ENCODE results near the gene RPGRIP1L.
A peak's percentile ranks its signal among the peaks of the same experiment; 100 is the strongest.
"Not testable (repeated sequence)": the region's sequence is repeated elsewhere in the genome, so short reads cannot be mapped to it uniquely, and the experiment has no call there.

Gene RPGRIP1L

GRCh38 chr16:53708490-53708889 is 4.8 kb upstream of the RPGRIP1L start:
- H3K9ac ChIP-seq (ENCODE audit: low read depth, low read length): no peak overlapping the region

GRCh38 chr16:53707671-53708070 is 4.0 kb upstream of the RPGRIP1L start:
- Histone ChIP-seq H3K27ac (ENCODE audit: low read length) (no peak overlapping the region), H3K36me3 (ENCODE audit: insufficient read depth, low read depth, low read length) (no peaks in the 10 kb centered on the region), H3K27me3 (ENCODE audit: insufficient read depth, low read length) (no peaks in the 10 kb centered on the region), H3K4me3 (ENCODE audit: low read length) (no peak overlapping the region), H3K9me3 (ENCODE audit: insufficient read depth, low read depth, low read length) (no peaks in the 10 kb centered on the region), H3K9ac (ENCODE audit: low read depth, low read length) (no peak overlapping the region), H3K4me1 (ENCODE audit: insufficient read depth, low read length) (0 out of 2 replicates have a peak, but pooled peaks cover 5% of the 10 kb centered on the region)

More at GRCh38 chr16:53708490-53708889, 4.8 kb upstream of the RPGRIP1L start:
- no peaks in the 10 kb centered on the region for H3K36me3 ChIP-seq (ENCODE audit: insufficient read depth, low read depth, low read length)
- 0 out of 2 replicates have a peak, but pooled peaks cover 5% of the 10 kb centered on the region for H3K4me1 ChIP-seq (ENCODE audit: insufficient read depth, low read length)
- H3K9me3 ChIP-seq (ENCODE audit: insufficient read depth, low read depth, low read length): no peaks in the 10 kb centered on the region
- H3K4me3 ChIP-seq (ENCODE audit: low read length): no peak overlapping the region
- no peaks in the 10 kb centered on the region for H3K27me3 ChIP-seq (ENCODE audit: insufficient read depth, low read length)
- H3K27ac ChIP-seq (ENCODE audit: low read length): no peak overlapping the region

DNA sequence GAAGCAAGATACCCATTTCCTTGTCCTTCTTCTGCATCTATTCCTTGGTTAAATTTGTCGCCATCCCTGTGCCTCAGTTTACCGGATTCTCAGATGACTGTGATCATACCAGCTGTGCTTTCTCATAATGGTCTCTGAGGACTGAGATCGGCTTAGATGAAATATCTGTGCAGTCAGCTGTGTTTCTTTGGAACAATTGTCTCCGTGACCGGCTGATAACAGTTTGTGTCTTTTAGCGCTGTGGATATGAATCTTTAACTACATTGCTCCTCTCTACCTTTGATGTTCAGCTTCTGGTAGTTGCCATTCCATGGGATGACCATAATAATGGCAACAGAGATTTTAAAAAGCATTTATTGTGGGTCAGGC is 770 bp upstream of the RPGRIP1L start:
- Histone ChIP-seq H3K36me3 (ENCODE audit: insufficient read depth, low read depth, low read length) (peaks cover 8% of the 10 kb centered on the region; the same call in 1 of the 2 replicates), H3K27me3 (ENCODE audit: insufficient read depth, low read length) (no peaks in the 10 kb centered on the region), H3K9me3 (ENCODE audit: insufficient read depth, low read depth, low read length) (no peaks in the 10 kb centered on the region), H3K4me1 (ENCODE audit: insufficient read depth, low read length) (0 out of 2 replicates have a peak, but pooled peaks cover 5% of the 10 kb centered on the region), H3K9ac (ENCODE audit: low read depth, low read length) (peak overlapping the region; percentile 74; the same call in 1 of the 2 replicates), H3K4me3 (ENCODE audit: low read length) (peak overlapping the region; percentile 91), H3K27ac (ENCODE audit: low read length) (no peak overlapping the region)

DNA sequence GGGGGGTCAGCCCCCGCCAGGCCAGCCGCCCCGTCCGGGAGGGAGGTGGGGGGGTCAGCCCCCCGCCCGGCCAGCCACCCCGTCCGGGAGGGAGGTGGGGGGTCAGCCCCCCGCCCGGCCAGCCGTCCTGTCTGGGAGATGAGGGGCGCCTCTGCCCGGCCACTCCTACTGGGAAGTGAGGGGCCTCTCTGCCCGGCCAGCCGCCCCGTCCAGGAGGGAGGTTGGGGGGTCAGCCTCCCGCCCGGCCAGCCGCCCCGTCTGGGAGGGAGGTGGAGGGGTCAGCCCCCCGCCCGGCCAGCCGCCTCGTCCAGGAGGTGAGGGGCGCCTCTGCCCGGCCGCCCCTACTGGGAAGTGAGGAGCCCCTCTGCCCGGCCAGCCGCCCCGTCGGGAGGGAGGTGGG is 5.4 kb downstream of the RPGRIP1L start:
- not testable (repeated sequence) for H3K27ac ChIP-seq (ENCODE audit: low read length); H3K9ac ChIP-seq (ENCODE audit: low read depth, low read length); H3K27me3 ChIP-seq (ENCODE audit: insufficient read depth, low read length); H3K4me1 ChIP-seq (ENCODE audit: insufficient read depth, low read length); H3K9me3 ChIP-seq (ENCODE audit: insufficient read depth, low read depth, low read length); H3K4me3 ChIP-seq (ENCODE audit: low read length)
- H3K36me3 ChIP-seq (ENCODE audit: insufficient read depth, low read depth, low read length): peaks cover 29% of the 10 kb centered on the region

DNA sequence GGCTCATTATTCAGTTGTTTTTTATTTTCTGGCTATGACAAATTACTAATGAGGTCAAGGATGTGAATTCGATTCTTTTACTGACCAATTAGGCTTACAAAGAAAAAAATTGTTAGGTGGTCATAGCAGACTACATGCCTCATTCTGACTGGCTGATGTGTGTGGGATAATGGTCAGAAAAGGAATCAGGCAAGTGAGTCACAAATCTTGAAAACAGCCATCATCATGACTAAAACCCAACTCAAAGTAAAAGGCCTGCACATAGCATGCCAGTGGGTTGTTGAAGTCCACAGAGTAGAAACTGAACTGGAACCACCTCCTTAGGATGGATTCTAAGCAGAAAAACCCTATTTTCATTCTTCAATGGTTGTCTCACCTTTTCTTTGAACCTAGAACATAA is 8.6 kb downstream of the RPGRIP1L start:
- H3K27me3 ChIP-seq (ENCODE audit: insufficient read depth, low read length): no peaks in the 10 kb centered on the region
- H3K4me1 ChIP-seq (ENCODE audit: insufficient read depth, low read length): no peaks in the 10 kb centered on the region
- H3K9ac ChIP-seq (ENCODE audit: low read depth, low read length): no peak overlapping the region
- no peak overlapping the region for H3K27ac ChIP-seq (ENCODE audit: low read length)
- H3K36me3 ChIP-seq (ENCODE audit: insufficient read depth, low read depth, low read length): peaks cover 38% of the 10 kb centered on the region
- H3K9me3 ChIP-seq (ENCODE audit: insufficient read depth, low read depth, low read length): no peaks in the 10 kb centered on the region
- H3K4me3 ChIP-seq (ENCODE audit: low read length): no peak overlapping the region

- H3K9me3 ChIP-seq (ENCODE audit: insufficient read depth, low read depth, low read length): no peaks in the 10 kb centered on the region
- H3K27ac ChIP-seq (ENCODE audit: low read length): no peak overlapping the region
- no peak overlapping the region for H3K4me3 ChIP-seq (ENCODE audit: low read length)
- H3K27me3 ChIP-seq (ENCODE audit: insufficient read depth, low read length): no peaks in the 10 kb centered on the region
- H3K9ac ChIP-seq (ENCODE audit: low read depth, low read length): no peak overlapping the region
- H3K4me1 ChIP-seq (ENCODE audit: insufficient read depth, low read length): no peaks in the 10 kb centered on the region
- peaks cover 38% of the 10 kb centered on the region for H3K36me3 ChIP-seq (ENCODE audit: insufficient read depth, low read depth, low read length)
These were observed 10.3 kb downstream of the RPGRIP1L start for GRCh38 chr16:53693320-53693719.

GRCh38 chr16:53692146-53692545 is 11.5 kb downstream of the RPGRIP1L start:
- H3K9ac ChIP-seq (ENCODE audit: low read depth, low read length): no peak overlapping the region

GRCh38 chr16:53690771-53691170 is 12.9 kb downstream of the RPGRIP1L start:
- H3K36me3 ChIP-seq (ENCODE audit: insufficient read depth, low read depth, low read length): peaks cover 31% of the 10 kb centered on the region
- H3K27ac ChIP-seq (ENCODE audit: low read length): no peak overlapping the region
- no peaks in the 10 kb centered on the region for H3K9me3 ChIP-seq (ENCODE audit: insufficient read depth, low read depth, low read length)
- H3K27me3 ChIP-seq (ENCODE audit: insufficient read depth, low read length): no peaks in the 10 kb centered on the region
- no peak overlapping the region for H3K9ac ChIP-seq (ENCODE audit: low read depth, low read length)
- no peak overlapping the region for H3K4me3 ChIP-seq (ENCODE audit: low read length)
- H3K4me1 ChIP-seq (ENCODE audit: insufficient read depth, low read length): no peaks in the 10 kb centered on the region

More at GRCh38 chr16:53692146-53692545, 11.5 kb downstream of the RPGRIP1L start:
- Histone ChIP-seq H3K27me3 (ENCODE audit: insufficient read depth, low read length) (no peaks in the 10 kb centered on the region), H3K4me3 (ENCODE audit: low read length) (no peak overlapping the region), H3K9me3 (ENCODE audit: insufficient read depth, low read depth, low read length) (no peaks in the 10 kb centered on the region), H3K36me3 (ENCODE audit: insufficient read depth, low read depth, low read length) (peaks cover 39% of the 10 kb centered on the region), H3K4me1 (ENCODE audit: insufficient read depth, low read length) (no peaks in the 10 kb centered on the region), H3K27ac (ENCODE audit: low read length) (no peak overlapping the region)

DNA sequence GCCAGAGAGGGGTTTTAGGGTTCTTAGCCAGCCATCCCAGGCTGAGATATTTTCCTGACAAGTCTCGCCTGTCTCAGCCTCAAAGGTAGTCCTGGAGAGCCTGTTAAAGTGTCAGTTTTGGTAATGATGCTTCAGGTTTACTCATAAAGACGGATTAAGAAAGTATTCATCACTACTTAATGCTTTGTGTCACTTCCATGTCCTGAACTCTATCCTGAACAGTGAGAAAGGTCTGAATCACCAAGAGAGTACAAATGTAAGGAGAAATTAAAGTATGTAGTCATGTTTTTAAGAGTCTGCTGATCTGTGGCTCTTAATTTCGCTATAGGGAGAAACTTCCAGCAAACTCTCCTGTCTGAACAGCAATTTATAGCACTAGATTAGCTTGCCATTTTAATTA is 14.0 kb downstream of the RPGRIP1L start:
- Histone ChIP-seq H3K4me3 (ENCODE audit: low read length) (no peak overlapping the region), H3K27ac (ENCODE audit: low read length) (no peak overlapping the region), H3K4me1 (ENCODE audit: insufficient read depth, low read length) (no peaks in the 10 kb centered on the region), H3K9ac (ENCODE audit: low read depth, low read length) (no peak overlapping the region), H3K27me3 (ENCODE audit: insufficient read depth, low read length) (no peaks in the 10 kb centered on the region), H3K36me3 (ENCODE audit: insufficient read depth, low read depth, low read length) (peaks cover 26% of the 10 kb centered on the region), H3K9me3 (ENCODE audit: insufficient read depth, low read depth, low read length) (no peaks in the 10 kb centered on the region)

GRCh38 chr16:53686710-53687109 is 16.9 kb downstream of the RPGRIP1L start:
- Histone ChIP-seq H3K4me1 (ENCODE audit: insufficient read depth, low read length) (no peaks in the 10 kb centered on the region), H3K27me3 (ENCODE audit: insufficient read depth, low read length) (no peaks in the 10 kb centered on the region), H3K9me3 (ENCODE audit: insufficient read depth, low read depth, low read length) (no peaks in the 10 kb centered on the region), H3K36me3 (ENCODE audit: insufficient read depth, low read depth, low read length) (peaks cover 23% of the 10 kb centered on the region), H3K4me3 (ENCODE audit: low read length) (no peak overlapping the region), H3K27ac (ENCODE audit: low read length) (no peak overlapping the region), H3K9ac (ENCODE audit: low read depth, low read length) (no peak overlapping the region)

- not testable (repeated sequence) for H3K27ac ChIP-seq (ENCODE audit: low read length); H3K4me1 ChIP-seq (ENCODE audit: insufficient read depth, low read length); H3K9ac ChIP-seq (ENCODE audit: low read depth, low read length); H3K27me3 ChIP-seq (ENCODE audit: insufficient read depth, low read length); H3K9me3 ChIP-seq (ENCODE audit: insufficient read depth, low read depth, low read length); H3K4me3 ChIP-seq (ENCODE audit: low read length)
- peaks cover 13% of the 10 kb centered on the region for H3K36me3 ChIP-seq (ENCODE audit: insufficient read depth, low read depth, low read length)
These were observed 18.3 kb downstream of the RPGRIP1L start for GRCh38 chr16:53685334-53685733.

DNA sequence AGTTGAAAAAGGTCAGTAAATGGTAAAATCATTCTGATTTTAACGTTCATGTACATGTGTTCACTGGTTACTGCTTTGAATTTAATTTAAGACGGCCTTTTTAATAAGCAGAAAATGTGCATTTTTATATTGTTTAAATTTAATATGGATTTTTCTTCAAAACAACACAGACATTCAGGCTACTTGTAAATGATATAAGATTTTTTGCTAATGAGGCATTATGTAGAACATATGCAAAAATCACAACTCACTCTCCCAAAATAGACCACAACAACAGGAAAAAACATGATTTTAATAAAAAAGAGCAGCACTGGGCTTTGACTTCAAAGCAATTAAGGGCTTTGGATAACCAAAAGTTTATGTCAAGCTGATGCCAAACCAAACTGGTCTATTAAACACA is 22.3 kb downstream of the RPGRIP1L start:
- peaks cover 6% of the 10 kb centered on the region for H3K36me3 ChIP-seq (ENCODE audit: insufficient read depth, low read depth, low read length)
- H3K9ac ChIP-seq (ENCODE audit: low read depth, low read length): no peak overlapping the region
- H3K9me3 ChIP-seq (ENCODE audit: insufficient read depth, low read depth, low read length): no peaks in the 10 kb centered on the region
- H3K4me3 ChIP-seq (ENCODE audit: low read length): no peak overlapping the region
- H3K27me3 ChIP-seq (ENCODE audit: insufficient read depth, low read length): no peaks in the 10 kb centered on the region
- no peak overlapping the region for H3K27ac ChIP-seq (ENCODE audit: low read length)
- no peaks in the 10 kb centered on the region for H3K4me1 ChIP-seq (ENCODE audit: insufficient read depth, low read length)
